GM23338 (cell line): ENCODE data around the gene MPPED2. TPM values are rescaled to one million over a fixed set of nuclear protein-coding genes. Genes with fewer than 3 reads are reported as not detected.

ENCODE experiments used
- ATAC-seq: fragments of 200-7000 bp; cut with Tn5 transposase; 3 replicates; pipeline ENCODE4 v1.9.1; 2020
- DNase-seq: peaks from one replicate; pipeline ENCODE4 v3.0.0-alpha.2; 2015; ENCODE audit warnings: low spot score
- H2AFZ ChIP-seq: fragments of 200-600 bp; sonication (generic); 2 replicates; pipeline ENCODE4 v1.8.0; 2016; ENCODE audit warnings: antibody characterized with exemption, mild to moderate bottlenecking, moderate library complexity
- H3F3A ChIP-seq: fragments of 200-600 bp; sonication (generic); replicated peaks from 2 replicates; pipeline ENCODE4 v1.8.0; 2017; ENCODE audit warnings: antibody characterized with exemption, mixed run types, low read depth
- H3K27ac ChIP-seq: fragments of 200-600 bp; sonication (generic); 2 replicates; pipeline ENCODE4 v1.6.1; 2016; ENCODE audit warnings: low read depth
- H3K27me3 ChIP-seq: fragments of 200-600 bp; sonication (generic); 2 replicates; pipeline ENCODE4 v1.8.0; 2016; ENCODE audit warnings: mild to moderate bottlenecking, mixed run types, moderate library complexity; ENCODE audit not compliant: insufficient read depth
- H3K36me3 ChIP-seq: fragments of 200-600 bp; sonication (generic); 2 replicates; pipeline ENCODE4 v1.8.0; 2016; ENCODE audit warnings: mild to moderate bottlenecking; ENCODE audit not compliant: insufficient read depth
- H3K4me1 ChIP-seq: fragments of 200-600 bp; sonication (generic); 2 replicates; pipeline ENCODE4 v1.8.0; 2016; ENCODE audit warnings: mild to moderate bottlenecking, moderate library complexity; ENCODE audit not compliant: insufficient read depth
- H3K4me2 ChIP-seq: fragments of 200-600 bp; sonication (generic); 2 replicates; pipeline ENCODE4 v1.7.1; 2017; ENCODE audit warnings: mixed run types
- H3K4me3 ChIP-seq: fragments of 200-600 bp; sonication (generic); 2 replicates; pipeline ENCODE4 v1.6.1; 2016; ENCODE audit warnings: mixed run types
- H3K79me2 ChIP-seq: fragments of 200-600 bp; sonication (generic); replicated peaks from 2 replicates; pipeline ENCODE4 v1.8.0; 2017; ENCODE audit warnings: mild to moderate bottlenecking; ENCODE audit not compliant: insufficient read depth
- H3K9me2 ChIP-seq: fragments of 200-600 bp; sonication (generic); 2 replicates; pipeline ENCODE4 v1.8.0; 2017; ENCODE audit not compliant: insufficient read depth
- H4K20me1 ChIP-seq: fragments of 200-600 bp; sonication (generic); replicated peaks from 2 replicates; pipeline ENCODE4 v1.8.0; 2017; ENCODE audit warnings: mild to moderate bottlenecking; ENCODE audit not compliant: insufficient read depth
- H3K27ac Mint-ChIP-seq: 2 replicates; pipeline ENCODE4 v1.8.0; 2020; ENCODE audit warnings: inconsistent platforms, mild to moderate bottlenecking, moderate library complexity, mixed read lengths
- H3K27me3 Mint-ChIP-seq: 3 replicates; pipeline ENCODE4 v1.8.0; 2022; ENCODE audit warnings: low read depth, mild to moderate bottlenecking, moderate library complexity, mixed read lengths, inconsistent platforms; ENCODE audit not compliant: insufficient read depth, poor library complexity
- H3K36me3 Mint-ChIP-seq: 3 replicates; pipeline ENCODE4 v1.8.0; 2021; ENCODE audit warnings: low read depth, mild to moderate bottlenecking, inconsistent platforms, moderate library complexity, mixed read lengths
- H3K4me1 Mint-ChIP-seq: 3 replicates; pipeline ENCODE4 v1.8.0; 2020; ENCODE audit warnings: mild to moderate bottlenecking, inconsistent platforms, mixed read lengths
- H3K4me3 Mint-ChIP-seq: 3 replicates; pipeline ENCODE4 v1.8.0; 2021; ENCODE audit warnings: moderate library complexity, mild to moderate bottlenecking, inconsistent platforms, mixed read lengths
- H3K9me3 Mint-ChIP-seq: 3 replicates; pipeline ENCODE4 v1.8.0; 2020; ENCODE audit warnings: moderate library complexity, mild to moderate bottlenecking, inconsistent platforms, mixed read lengths
- CTCF ChIP-seq, 2 experiments: fragments of 200-600 bp in 1 of 2; sonication (generic) in 1 of 2; conservative IDR thresholded peaks; 2 replicates each; pipeline versions ENCODE4 v1.5.1 to v1.6.1; 2016 to 2017; ENCODE audit warnings: antibody characterized with exemption in 2 of 2, low read depth in 2 of 2, mild to moderate bottlenecking in 2 of 2, moderate library complexity in 1 of 2
- ETS1 ChIP-seq: IDR thresholded peaks from 2 replicates; pipeline ENCODE4 v1.6.1; 2016; ENCODE audit warnings: antibody characterized with exemption
- EZH2 ChIP-seq: fragments of 200-600 bp; sonication (generic); IDR thresholded peaks from one replicate; pipeline ENCODE4 v1.8.0; 2017; ENCODE audit warnings: antibody characterized with exemption, mild to moderate bottlenecking, low read depth; ENCODE audit not compliant: unreplicated experiment
- EZH2phosphoT487 ChIP-seq: fragments of 200-600 bp; sonication (generic); IDR thresholded peaks from one replicate; pipeline ENCODE4 v1.8.1; 2018; ENCODE audit warnings: antibody characterized with exemption; ENCODE audit not compliant: unreplicated experiment
- JUNB ChIP-seq: IDR thresholded peaks from one replicate; pipeline ENCODE4 v1.6.1; 2016; ENCODE audit warnings: antibody characterized with exemption; ENCODE audit not compliant: unreplicated experiment
- NANOG ChIP-seq: IDR thresholded peaks from 2 replicates; pipeline ENCODE4 v1.6.1; 2016; ENCODE audit warnings: antibody characterized with exemption, borderline replicate concordance
- POLR2AphosphoS5 ChIP-seq: IDR thresholded peaks from 2 replicates; pipeline ENCODE4 v1.6.1; 2016; ENCODE audit warnings: antibody characterized with exemption, low read depth
- STAT1 ChIP-seq: IDR thresholded peaks from one replicate; pipeline ENCODE4 v1.6.1; 2016; ENCODE audit warnings: antibody characterized with exemption; ENCODE audit not compliant: unreplicated experiment
- ZNF114 ChIP-seq: fragments of 250-450 bp; sonication (Bioruptor Pico); IDR thresholded peaks from 2 replicates; pipeline ENCODE4 v1.5.0; 2020; ENCODE audit warnings: mild to moderate bottlenecking, moderate library complexity
- ZNF331 ChIP-seq: fragments of 250-450 bp; sonication (Bioruptor Pico); IDR thresholded peaks from 2 replicates; pipeline ENCODE4 v1.5.0; 2020; ENCODE audit warnings: low read depth, mild to moderate bottlenecking, moderate library complexity
- ZNF462 ChIP-seq: fragments of 250-450 bp; sonication (Bioruptor Pico); IDR thresholded peaks from 2 replicates; pipeline ENCODE4 v1.5.0; 2020; ENCODE audit warnings: mild to moderate bottlenecking, moderate library complexity
- polyA plus RNA-seq: library from polyadenylated mRNA; unstranded; fragments of >200 nt; fragmentation: Nextera tagmentation; extraction: Ambion mirVana; gene quantifications from 2 replicates; pipeline ENCODE4 v1.2.1, GENCODE V29; 2016
- total RNA-seq: library from RNA; depleted of rRNA; stranded (reverse); fragments of >200 nt; shearing (Covaris generic); gene quantifications from 2 replicates; pipeline ENCODE4 v1.2.3, GENCODE V29; 2014

Gene MPPED2
- total and polyA plus RNA-seq, 2 experiments from 2014 or later, result 4.4 to 6.8 TPM

GRCh38 chr11:30424844-30425243 is 161.3 kb downstream of the MPPED2 start:
- Histone ChIP-seq H3K4me2 (no peak overlapping the region), H3K4me1 (peaks cover 17% of the 10 kb centered on the region), H3K36me3 (no peaks in the 10 kb centered on the region), H2AFZ (no peak overlapping the region), H3K4me3 (no peak overlapping the region), H3K27ac (no peak overlapping the region), H3F3A (no peaks in the 10 kb centered on the region), H3K9me2 (no peaks in the 10 kb centered on the region), H3K79me2 (no peaks in the 10 kb centered on the region), H3K27me3 (no peaks in the 10 kb centered on the region), H4K20me1 (no peaks in the 10 kb centered on the region)
- ATAC-seq, result no peak
- no peak overlapping the region for H3K27ac Mint-ChIP-seq
- peaks cover 1% of the 10 kb centered on the region for H3K27me3 Mint-ChIP-seq
- no peak overlapping the region for H3K4me3 Mint-ChIP-seq
- H3K9me3 Mint-ChIP-seq, result no peaks in the 10 kb centered on the region
- TF ChIP-seq JUNB (no peak), EZH2phosphoT487 (no peak), EZH2 (no peak), ZNF462 (no peak)
- no peak for DNase-seq
- peaks cover 39% of the 10 kb centered on the region for H3K4me1 Mint-ChIP-seq
- H3K36me3 Mint-ChIP-seq, result no peaks in the 10 kb centered on the region

- H3K9me2 ChIP-seq, result no peaks in the 10 kb centered on the region
- no peak overlapping the region for H2AFZ ChIP-seq
- ATAC-seq (no peak), DNase-seq (no peak)
- H3K4me1 Mint-ChIP-seq, result peaks cover 36% of the 10 kb centered on the region
- H4K20me1 ChIP-seq, result no peaks in the 10 kb centered on the region
- H3K4me1 ChIP-seq, result peaks cover 17% of the 10 kb centered on the region
- no peaks in the 10 kb centered on the region for H3K9me3 Mint-ChIP-seq
- no peaks in the 10 kb centered on the region for H3K79me2 ChIP-seq
- H3K4me2 ChIP-seq, result no peak overlapping the region
- H3K27ac ChIP-seq, result no peak overlapping the region
- H3K36me3 ChIP-seq, result no peaks in the 10 kb centered on the region
- H3K36me3 Mint-ChIP-seq, result no peaks in the 10 kb centered on the region
- peaks cover 1% of the 10 kb centered on the region for H3K27me3 Mint-ChIP-seq
- no peaks in the 10 kb centered on the region for H3K27me3 ChIP-seq
- no peak overlapping the region for H3K4me3 ChIP-seq
- no peaks in the 10 kb centered on the region for H3F3A ChIP-seq
- H3K4me3 Mint-ChIP-seq, result no peak overlapping the region
- no peak overlapping the region for H3K27ac Mint-ChIP-seq
- no peak for TF ChIP-seq NANOG
- TF ChIP-seq STAT1, result no peak
- TF ChIP-seq ETS1, result no peak
- no peak for TF ChIP-seq CTCF (conservative IDR thresholded peaks at IDR 0.05; ENCODE audit: low read depth in 2 of 2)
- no peak for TF ChIP-seq EZH2
- TF ChIP-seq EZH2phosphoT487, result no peak
- no peak for TF ChIP-seq ZNF114 (CRISPR knock-in tag)
- no peak for TF ChIP-seq ZNF331
- TF ChIP-seq POLR2AphosphoS5, result no peak
These were observed 161.8 kb downstream of the MPPED2 start for GRCh38 chr11:30424321-30424720.
